ENCODE measurements around the gene SRPX2. TPM values are rescaled to one million over a fixed set of nuclear protein-coding genes. Genes with fewer than 3 reads are reported as not detected.

The SRPX2 gene
- total RNA-seq, 1 experiment from 2014 or later: 2.4 TPM

- H3K9me3 ChIP-seq (ENCODE audit: control insufficient read depth in 1 of 2, insufficient read depth in 1 of 2, low read depth in 1 of 2, low read length in 2 of 2): no peaks in the 10 kb centered on the region
- no peak overlapping the region for H3K4me3 ChIP-seq (replicated peaks in 1 of 2; ENCODE audit: low read depth in 1 of 2, low read length in 2 of 2)
- no peaks in the 10 kb centered on the region for H3K9me2 ChIP-seq (ENCODE audit: insufficient read depth)
- H3K27me3 ChIP-seq (ENCODE audit: insufficient read depth, low read length): no peaks in the 10 kb centered on the region
- H4K20me1 ChIP-seq (ENCODE audit: insufficient read depth): no peaks in the 10 kb centered on the region
- BruUV-seq (replicated peaks): no TSS peak
- no peak overlapping the region for H3K27ac ChIP-seq (ENCODE audit: low read depth, low read length)
- ATAC-seq (no peak), DNase-seq (ENCODE audit: low read depth, low spot score) (no peak)
- no peaks in the 10 kb centered on the region for H3K4me1 ChIP-seq (ENCODE audit: control insufficient read depth in 1 of 2, insufficient read depth in 2 of 2, low read length in 2 of 2)
- TF ChIP-seq EGR1 (IDR thresholded peaks at IDR 0.05; ENCODE audit: low read depth) (no peak), TCF7L2 (IDR thresholded peaks at IDR 0.05; ENCODE audit: borderline replicate concordance, extremely low read depth, insufficient read depth, insufficient read length) (no peak), RAD21 (IDR thresholded peaks at IDR 0.05; ENCODE audit: low read depth) (no peak), POLR2A (IDR thresholded peaks at IDR 0.05; ENCODE audit: borderline replicate concordance, extremely low read depth, insufficient read depth, insufficient read length) (no peak), CEBPB (IDR thresholded peaks at IDR 0.05; ENCODE audit: low read depth) (no peak), EZH2phosphoT487 (IDR thresholded peaks at IDR 0.05; ENCODE audit: borderline replicate concordance) (no peak), FOSL1 (IDR thresholded peaks at IDR 0.05; ENCODE audit: low read depth) (no peak), ZNF274 (IDR thresholded peaks at IDR 0.05; ENCODE audit: low read depth, low read length) (no peak), EZH2 (IDR thresholded peaks at IDR 0.05) (no peak), ATF3 (IDR thresholded peaks at IDR 0.05) (no peak), MAX (IDR thresholded peaks at IDR 0.05) (no peak), SP1 (IDR thresholded peaks at IDR 0.05; ENCODE audit: low read depth) (no peak), ZFX (IDR thresholded peaks at IDR 0.05) (no peak), REST (IDR thresholded peaks at IDR 0.05; ENCODE audit: low read depth) (no peak), JUND (IDR thresholded peaks at IDR 0.05) (no peak), YY1 (IDR thresholded peaks at IDR 0.05; ENCODE audit: extremely low read depth, insufficient replicate concordance, low read depth, low read length) (no peak), CBX3 (IDR thresholded peaks at IDR 0.05; ENCODE audit: low read depth) (no peak), POLR2AphosphoS5 (IDR thresholded peaks at IDR 0.05; ENCODE audit: low read depth, low read length) (no peak), ZBTB33 (IDR thresholded peaks at IDR 0.05; ENCODE audit: extremely low read depth, insufficient replicate concordance, low read length) (no peak)
- no peak overlapping the region for H3K4me2 ChIP-seq (ENCODE audit: low read length)
- no peak overlapping the region for H2AFZ ChIP-seq (ENCODE audit: low read depth, low read length, poor library complexity, severe bottlenecking)
- no peaks in the 10 kb centered on the region; a peak in 1 of 4 replicates for H3K36me3 ChIP-seq (ENCODE audit: control insufficient read depth in 1 of 2, insufficient read depth in 2 of 2, low read length in 2 of 2)
- ChIA-PET CTCF (interaction anchor here (1.3 kb wide), 1 partner anchor 85 kb away, joined by 5 read pairs; no protein-coding TSS in a partner anchor), RAD21 (ENCODE audit: low non-redundant PET in 1 of 2, low total read pairs in 2 of 2, uncharacterized antibody in 2 of 2, unreplicated experiment in 2 of 2) (no interaction called here), POLR2A (no interaction called here)
- no peak overlapping the region for H3K9ac ChIP-seq (ENCODE audit: low read length)
- intact Hi-C loops (cut with micrococcal nuclease): loop anchor here (10.0 kb wide), 1 partner anchor 602 kb away; no protein-coding TSS in a partner anchor
- no peaks in the 10 kb centered on the region for H3K79me2 ChIP-seq (ENCODE audit: insufficient read depth, low read length)
Observed at GRCh38 chrX:100682939-100683338, 38.9 kb downstream of the SRPX2 start.

Data from HCT116 (cell line).